ENCODE data around the gene CHP1.

GRCh38 chr15:41205315-41205714 is 25.8 kb upstream of the CHP1 start:
- TF ChIP-seq TAF1 (IDR thresholded peaks at IDR 0.05; ENCODE audit: borderline replicate concordance, low read depth, low read length) (no peak), POLR2A (IDR thresholded peaks at IDR 0.05; ENCODE audit: low read depth, low read length) (no peak)
